ENCODE measurements around the gene UCHL5.

Gene UCHL5

GRCh38 chr1:192968323-192968722 lies 90.8 kb downstream of the UCHL5 start:
- ChIA-PET CTCF (interaction anchor here (0.6 kb wide), 1 partner anchor 13 kb away, joined by 3 read pairs; no protein-coding TSS in a partner anchor), POLR2A (ENCODE audit: low non-redundant PET) (no interaction called here)
- DNase-seq (ENCODE audit: low spot score): no peak
- no peak for TF ChIP-seq CTCF (conservative IDR thresholded peaks at IDR 0.05; ENCODE audit: low read depth)
- H3K27ac ChIP-seq: no peak overlapping the region

GRCh38 chr1:192967901-192968300 lies 91.3 kb downstream of the UCHL5 start:
- POLR2A ChIA-PET (ENCODE audit: low non-redundant PET): no interaction called here
- CTCF ChIA-PET: no interaction called here
- no peak for TF ChIP-seq CTCF (conservative IDR thresholded peaks at IDR 0.05; ENCODE audit: low read depth)
- no peak overlapping the region for H3K27ac ChIP-seq
- no peak for DNase-seq (ENCODE audit: low spot score)

- no peak overlapping the region for H3K27ac ChIP-seq
- ChIA-PET POLR2A (ENCODE audit: low non-redundant PET) (no interaction called here), CTCF (no interaction called here)
- TF ChIP-seq CTCF (conservative IDR thresholded peaks at IDR 0.05; ENCODE audit: low read depth): no peak
- DNase-seq (ENCODE audit: low spot score): no peak
These were observed 91.8 kb downstream of the UCHL5 start for GRCh38 chr1:192967211-192967877.

- CTCF ChIA-PET: interaction anchor here (0.5 kb wide), 1 partner anchor 54 kb away, joined by 3 read pairs; no protein-coding TSS in a partner anchor
- POLR2A ChIA-PET (ENCODE audit: low non-redundant PET): no interaction called here
- TF ChIP-seq CTCF (conservative IDR thresholded peaks at IDR 0.05; ENCODE audit: low read depth): no peak
- no peak overlapping the region for H3K27ac ChIP-seq
- DNase-seq (ENCODE audit: low spot score): no peak
These were observed 93.1 kb downstream of the UCHL5 start for GRCh38 chr1:192966073-192966472.

GRCh38 chr1:192962901-192963300 lies 96.3 kb downstream of the UCHL5 start:
- POLR2A ChIA-PET (ENCODE audit: low non-redundant PET): no interaction called here

More at GRCh38 chr1:192962901-192963300, 96.3 kb downstream of the UCHL5 start:
- TF ChIP-seq CTCF (conservative IDR thresholded peaks at IDR 0.05; ENCODE audit: low read depth): no peak
- CTCF ChIA-PET: no interaction called here
- DNase-seq (ENCODE audit: low spot score): no peak
- H3K27ac ChIP-seq: no peak overlapping the region
